HG03460 (cell line): ENCODE results near the gene PDGFD.

Experiments used
- ATAC-seq: cut with Tn5 transposase; IDR thresholded peaks from one replicate; pipeline ENCODE4 v1.9.1; 2021; ENCODE audit not compliant: unreplicated experiment

The PDGFD gene

DNA sequence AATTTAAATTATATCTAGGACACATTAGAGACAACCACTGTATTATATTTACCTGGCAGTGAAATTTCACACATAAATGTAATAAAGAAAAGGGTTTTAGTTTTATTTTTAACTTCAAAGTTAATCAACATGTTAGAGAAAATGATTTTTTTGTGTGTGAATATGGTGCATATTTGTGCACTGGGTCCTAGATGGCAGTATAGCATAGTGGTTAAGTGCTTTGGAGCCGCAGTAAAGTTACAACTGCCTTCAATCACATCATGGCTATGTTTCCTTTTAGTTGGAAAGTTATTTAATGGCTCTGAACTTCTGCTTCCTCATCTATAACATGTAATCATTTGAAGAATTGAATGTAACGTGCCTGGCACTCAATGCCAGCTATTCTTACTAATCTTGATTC lies 236.4 kb downstream of the PDGFD start:
- ATAC-seq = no peak

DNA sequence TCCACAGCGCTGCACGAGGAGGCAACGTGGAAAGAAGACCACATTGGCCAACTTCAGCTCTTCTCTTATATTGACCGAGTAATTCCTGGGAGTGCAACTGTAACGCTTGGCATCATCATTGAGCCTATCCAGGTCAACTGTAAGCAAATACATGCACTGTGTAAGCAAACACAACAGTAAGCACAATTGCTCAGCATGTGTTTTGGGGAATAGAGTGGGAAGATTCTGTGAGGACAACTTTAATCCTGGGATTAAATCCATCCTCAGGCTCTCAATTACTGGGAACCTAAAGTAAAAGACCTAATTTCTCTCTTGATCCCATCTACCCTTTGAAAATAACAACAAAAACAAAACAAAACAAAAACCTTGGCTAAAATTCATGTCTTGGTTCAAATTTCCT lies 237.0 kb downstream of the PDGFD start:
- no peak for ATAC-seq

DNA sequence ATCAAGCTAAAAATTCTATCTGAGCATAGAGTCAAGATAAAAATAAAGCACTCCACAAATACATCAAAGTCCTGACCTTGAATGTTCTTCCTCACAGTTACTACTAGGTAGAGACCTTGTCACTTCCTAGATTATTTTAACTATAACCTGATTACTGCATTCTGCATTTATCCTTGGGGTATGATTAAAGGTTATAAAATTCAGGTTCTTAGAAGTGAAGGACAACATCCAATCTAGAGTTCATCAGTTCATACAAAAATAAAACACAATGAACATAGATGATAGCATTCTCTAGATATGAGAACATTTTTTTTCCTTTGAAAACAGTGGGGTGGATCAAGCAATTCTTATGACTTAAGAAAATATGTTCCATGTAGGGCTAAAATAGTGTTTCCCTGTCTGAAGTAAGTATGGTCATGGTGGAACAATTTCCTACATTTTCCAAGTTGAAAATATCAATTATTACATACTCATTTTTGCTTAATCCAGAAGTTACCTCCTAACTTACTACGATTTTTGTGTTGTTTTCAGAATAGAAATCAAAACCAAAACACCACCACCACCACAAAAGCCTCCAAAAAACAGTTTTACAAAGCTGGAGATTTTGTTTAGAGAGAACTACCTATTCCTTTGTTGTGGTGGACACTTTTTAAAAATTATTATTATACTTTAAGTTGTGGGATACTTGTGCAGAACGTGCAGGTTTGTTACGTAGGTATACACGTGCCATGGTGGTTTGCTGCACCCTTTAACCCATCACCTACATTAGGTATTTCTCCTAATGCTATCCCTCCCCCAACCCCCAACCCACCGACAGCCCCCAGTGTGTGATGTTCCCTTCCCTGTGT lies 239.6 kb downstream of the PDGFD start:
- no peak for ATAC-seq

DNA sequence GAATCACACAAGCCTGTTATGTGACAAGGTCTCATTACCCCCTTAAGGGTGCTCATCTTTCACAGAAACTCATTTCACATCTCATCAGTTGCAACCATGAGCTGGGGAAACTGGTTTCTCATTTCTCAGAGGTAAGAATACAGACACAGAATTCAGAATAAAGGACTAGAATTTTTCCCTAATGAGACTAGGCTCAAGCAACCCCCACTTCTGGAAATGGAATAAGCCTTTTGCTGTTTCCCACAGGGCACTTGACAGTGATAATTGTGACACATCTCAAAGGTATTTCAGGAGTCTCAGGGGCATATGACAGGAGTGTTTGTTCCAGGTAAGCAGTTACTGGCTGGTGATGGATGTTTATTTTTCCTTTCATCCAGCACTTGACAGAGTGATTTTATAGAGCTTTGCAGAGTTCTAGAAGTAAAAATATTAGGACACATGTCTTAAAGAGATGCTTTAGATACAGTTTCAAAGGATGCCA lies 240.5 kb downstream of the PDGFD start:
- ATAC-seq = no peak

DNA sequence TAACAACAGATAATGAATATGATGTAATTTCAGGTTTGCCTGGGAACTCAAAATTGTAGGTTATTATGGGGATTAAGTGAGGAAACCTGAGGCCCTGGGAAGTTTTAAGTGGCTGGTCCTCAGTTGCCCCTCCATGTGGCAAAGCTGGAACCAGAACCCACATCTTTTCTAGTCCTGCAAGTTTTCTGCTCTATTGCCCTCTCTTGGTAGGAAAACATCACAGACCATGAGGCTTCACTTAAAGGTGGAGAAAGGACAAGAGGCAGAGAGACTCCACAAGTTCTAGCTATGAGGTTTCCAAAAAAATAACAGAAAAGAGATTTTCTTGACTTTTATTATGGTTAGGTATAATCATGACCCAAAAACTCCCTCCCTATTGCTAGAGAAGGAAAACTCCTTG lies 243.0 kb downstream of the PDGFD start:
- ATAC-seq = no peak

DNA sequence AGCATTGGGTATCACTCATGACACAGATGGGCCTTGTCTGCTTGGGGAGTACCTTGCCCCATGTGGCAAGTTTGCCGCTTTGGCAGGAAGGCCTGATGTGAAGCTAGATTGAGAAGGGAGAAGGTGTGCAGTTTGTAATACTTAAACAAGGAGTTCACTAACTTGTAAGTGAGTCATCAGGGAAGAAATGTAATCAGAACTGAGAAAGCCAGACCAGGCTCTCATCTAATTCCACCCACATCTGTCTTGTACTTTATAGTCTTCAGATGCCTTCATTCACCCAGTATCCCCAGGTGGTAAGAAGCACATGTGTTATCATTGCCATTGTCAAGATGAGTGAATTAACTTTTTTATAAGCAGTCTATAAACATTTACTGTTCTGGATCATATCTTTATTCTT lies 243.5 kb downstream of the PDGFD start:
- peak; percentile 49 for ATAC-seq

DNA sequence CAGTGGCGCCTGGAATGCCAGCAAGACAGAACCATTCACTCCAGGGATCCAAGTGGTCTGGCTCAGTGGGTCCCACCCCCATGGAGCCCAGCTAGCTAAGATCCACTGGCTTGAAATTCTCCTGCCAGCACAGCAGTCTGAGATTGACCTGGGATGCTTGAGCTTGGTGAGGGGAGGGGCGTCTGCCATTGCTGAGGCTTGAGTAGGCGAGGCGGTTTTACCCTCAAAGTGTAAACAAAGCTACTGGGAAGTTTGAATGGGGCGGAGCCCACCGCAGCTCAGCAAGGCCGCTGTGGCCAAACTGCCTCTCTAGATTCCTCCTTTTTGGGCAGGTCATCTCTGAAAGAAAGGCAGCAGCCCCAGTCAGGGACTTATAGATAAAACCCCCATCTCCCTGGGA lies 253.2 kb downstream of the PDGFD start:
- ATAC-seq = no peak

DNA sequence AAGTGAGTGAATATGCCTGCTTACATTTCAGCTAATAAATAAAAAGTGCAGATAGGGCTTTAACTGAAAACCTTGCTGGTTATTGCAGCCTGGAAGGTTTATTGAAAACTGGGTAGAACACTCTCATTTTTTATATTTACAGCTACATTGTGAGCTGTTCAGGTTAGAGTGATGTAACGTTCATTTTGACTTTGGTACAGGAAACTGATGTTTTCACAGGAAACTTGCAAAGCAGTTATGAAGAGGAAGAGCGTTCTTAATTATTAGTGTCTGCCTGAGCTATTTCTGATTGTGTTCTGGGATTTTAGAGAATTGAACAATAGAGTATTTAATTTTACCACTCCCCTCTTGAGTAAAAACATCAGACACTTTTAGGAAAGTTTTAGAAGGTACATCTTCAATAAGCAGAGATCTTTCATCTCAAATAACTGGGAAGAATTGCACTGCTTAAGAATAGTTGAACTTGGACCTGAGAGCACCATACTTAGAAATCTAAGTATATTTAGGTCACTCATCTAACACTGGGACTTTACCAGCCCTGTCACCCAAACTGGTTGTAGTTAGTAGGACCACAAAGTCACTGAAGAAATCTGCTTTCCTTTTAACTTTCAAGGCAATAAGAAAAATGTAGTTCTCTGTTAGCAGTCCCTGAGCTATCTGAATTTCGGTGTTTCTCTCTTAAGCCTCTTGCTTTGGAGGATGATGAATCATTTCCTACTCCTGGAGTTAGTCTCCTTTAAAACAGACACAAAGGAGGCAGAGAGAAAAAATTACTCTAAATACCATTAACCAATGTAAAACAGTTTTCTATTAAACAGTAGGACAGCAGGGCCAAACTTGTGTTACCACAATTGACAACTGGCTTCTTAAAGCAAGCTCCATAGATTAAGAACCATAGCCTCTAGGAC lies 256.1 kb downstream of the PDGFD start:
- no peak for ATAC-seq

DNA sequence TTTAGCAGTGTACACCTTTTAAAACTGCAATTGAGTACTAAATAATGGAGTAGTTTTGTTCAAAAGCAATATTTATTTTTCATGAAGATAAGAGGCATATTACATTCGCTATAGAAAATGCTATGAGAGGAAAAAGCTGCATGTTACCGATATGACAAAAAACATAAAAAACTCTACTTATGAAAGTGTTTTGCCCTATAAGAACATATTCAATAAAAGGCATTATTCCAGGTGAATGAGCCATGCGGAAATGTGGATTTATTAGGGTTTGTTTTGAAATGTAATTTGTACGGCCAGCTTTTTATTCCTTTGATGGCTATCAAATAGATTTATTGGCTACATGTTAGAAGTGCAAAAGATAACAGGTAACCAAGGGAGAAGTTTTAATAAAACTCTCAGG lies 256.8 kb downstream of the PDGFD start:
- ATAC-seq = no peak

DNA sequence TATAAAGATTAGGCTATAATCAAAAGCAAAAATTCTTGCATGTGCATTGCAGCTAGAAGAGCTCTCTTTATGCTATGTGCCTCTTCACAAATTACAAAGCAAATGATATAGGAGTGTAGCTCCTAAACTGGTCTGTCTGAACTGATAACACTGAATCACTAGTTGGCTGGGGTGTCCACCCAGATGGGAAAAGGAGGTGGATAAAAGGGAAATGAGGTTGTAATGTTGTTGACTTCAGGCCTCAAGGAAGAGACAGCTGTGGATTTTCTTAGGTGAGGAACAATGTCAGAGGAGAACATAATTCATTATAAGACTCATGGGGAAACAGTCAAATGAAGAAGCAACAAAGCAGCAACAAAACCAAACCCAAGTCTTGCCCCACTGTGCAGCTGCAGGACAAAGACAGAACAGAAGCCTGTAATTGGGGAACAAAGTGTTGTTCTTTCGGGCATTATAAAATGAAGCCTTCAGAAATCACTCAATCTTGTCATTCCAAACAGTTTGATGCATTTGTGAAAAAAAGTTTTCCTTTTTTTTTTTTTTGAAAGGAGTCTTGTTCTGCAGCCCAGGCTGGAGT lies 257.6 kb downstream of the PDGFD start:
- no peak for ATAC-seq

DNA sequence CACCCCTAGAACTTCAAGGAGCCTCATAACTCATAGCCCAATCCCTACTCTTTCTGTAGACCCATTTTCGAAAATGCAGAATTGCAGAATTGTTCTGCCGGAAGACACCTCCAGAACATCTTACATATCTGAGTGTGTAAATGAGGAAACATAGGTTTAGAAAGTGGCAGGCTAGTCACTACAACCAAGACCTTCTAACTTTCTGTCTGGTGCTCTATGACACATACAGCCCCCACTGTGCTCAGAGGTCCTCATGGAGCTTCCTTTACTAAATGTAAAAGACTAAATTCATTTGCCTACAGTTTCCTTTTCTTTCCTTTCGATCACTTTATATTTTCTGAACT lies 259.7 kb downstream of the PDGFD start:
- peak; percentile 79 for ATAC-seq

DNA sequence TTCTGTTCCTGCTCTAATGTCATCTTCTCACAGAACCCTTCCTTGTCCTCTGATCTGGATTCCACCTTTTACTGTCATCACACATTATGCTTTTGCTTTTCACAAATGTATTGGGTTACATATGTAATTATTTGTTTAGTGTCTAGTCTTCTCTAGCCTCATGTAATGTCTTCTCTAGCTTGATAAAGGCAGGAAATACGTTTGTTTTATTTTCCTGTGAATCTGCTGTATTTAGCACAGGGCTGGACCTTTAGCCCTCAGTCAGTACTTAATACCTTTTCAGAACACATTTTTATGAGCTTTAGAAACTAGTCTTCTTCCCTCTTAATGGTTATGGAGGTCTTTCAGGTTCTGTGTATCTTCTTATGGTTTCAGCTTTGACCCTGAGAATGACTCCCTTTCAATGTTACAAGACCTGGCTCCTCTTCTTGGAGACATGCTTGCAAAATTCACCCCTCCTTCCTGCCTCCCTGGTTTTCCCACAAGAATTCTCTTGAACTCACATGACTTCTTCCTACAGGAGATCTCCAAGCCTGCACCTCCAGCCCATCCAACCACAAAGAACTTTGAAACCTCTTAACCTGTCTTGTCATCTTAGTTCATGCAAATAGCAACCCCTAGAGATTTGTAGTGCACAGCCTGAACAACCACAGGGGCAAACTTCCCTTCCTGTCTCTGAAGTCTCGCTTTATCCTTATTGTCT lies 260.2 kb downstream of the PDGFD start:
- peak; percentile 85 for ATAC-seq

DNA sequence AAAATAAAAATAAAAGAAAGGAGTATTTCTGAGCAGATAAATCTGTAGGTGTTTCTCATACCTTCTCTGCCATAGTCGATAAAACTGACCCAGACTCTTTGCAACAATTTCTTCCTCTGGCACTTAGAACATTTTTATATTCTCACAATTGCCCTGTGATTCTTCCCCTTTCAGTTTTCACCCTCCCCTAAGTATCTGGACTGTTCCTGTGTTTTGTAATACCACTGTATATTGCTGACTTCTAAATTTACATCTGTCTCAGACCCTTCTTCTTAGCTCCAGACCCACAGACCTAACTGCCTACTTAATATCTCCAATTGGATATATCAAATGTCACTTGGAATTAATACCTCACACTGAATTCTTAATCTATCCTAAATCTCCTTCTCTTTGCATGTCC lies 261.0 kb downstream of the PDGFD start:
- ATAC-seq = no peak

DNA sequence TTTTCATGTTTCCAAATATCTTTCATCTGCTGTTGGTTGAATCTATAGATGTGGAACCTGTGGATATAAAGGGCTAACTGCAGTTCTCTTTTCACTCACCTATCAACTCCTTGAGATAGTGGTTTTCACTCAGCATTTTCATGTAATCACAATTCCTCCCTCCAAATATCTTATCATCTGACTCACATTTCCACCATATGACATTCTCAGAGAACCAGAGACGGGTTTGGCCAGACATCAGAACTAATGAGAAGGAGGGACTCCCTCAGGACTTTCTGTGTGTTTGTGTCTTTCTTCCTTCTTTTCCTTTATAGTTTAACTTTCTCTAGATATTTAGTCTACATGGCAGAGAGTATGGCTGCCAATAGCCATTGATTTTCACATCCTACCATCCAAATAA lies 262.3 kb downstream of the PDGFD start:
- no peak for ATAC-seq

DNA sequence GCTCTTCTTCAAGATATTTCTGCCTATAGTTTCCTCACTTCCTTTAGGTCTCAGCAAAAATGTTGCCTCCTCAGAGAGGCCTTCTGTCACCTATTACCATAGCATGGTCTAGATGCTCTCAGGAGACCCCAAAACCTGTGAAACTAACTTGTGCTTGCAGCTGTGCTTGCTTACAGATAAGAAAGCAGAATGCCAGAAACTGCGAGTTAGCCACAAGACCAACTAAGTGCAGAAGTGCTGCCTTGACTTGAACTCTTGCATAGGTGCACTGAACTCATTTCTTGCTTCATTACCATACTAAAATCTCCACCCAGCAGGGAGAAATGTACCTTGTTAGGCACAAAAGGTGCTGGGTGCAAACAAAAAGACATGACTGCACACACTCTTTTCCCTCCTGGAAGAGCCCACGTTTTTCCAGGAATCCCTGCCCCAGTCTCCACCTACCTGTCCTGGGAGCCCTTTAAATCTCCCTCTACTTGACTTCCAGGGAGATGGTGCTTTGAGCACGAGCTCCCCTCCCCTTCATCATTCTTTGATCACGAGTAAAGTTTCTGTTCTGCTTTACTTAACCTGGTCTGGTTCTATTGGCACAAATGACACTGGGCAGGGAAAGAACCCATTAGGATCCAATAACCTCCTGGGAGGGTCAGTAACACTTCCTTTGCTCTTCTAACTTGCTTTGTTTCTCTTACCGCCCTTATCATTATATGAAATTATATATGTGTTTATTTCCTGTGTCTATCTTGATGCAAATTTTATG lies 265.2 kb downstream of the PDGFD start:
- ATAC-seq = peak; percentile 70

DNA sequence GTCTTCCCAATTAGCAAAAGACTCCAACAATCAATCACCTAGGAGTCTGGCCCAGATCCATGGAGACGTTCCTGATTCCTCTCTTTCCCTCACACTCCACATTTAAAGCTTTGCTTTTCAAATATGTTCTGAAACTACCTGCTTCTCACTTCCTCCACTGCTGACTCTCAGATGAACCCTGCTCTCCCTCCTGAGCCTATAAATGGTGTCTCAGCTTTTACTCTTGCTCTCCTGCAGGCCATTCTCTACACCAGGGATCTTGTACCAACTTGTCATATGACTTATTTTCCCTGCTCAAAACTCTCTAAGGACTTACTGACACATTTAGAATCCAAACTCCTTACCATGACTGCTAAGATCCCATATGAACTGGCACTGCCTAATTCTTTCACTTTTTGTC lies 265.9 kb downstream of the PDGFD start:
- ATAC-seq = peak; percentile 63

DNA sequence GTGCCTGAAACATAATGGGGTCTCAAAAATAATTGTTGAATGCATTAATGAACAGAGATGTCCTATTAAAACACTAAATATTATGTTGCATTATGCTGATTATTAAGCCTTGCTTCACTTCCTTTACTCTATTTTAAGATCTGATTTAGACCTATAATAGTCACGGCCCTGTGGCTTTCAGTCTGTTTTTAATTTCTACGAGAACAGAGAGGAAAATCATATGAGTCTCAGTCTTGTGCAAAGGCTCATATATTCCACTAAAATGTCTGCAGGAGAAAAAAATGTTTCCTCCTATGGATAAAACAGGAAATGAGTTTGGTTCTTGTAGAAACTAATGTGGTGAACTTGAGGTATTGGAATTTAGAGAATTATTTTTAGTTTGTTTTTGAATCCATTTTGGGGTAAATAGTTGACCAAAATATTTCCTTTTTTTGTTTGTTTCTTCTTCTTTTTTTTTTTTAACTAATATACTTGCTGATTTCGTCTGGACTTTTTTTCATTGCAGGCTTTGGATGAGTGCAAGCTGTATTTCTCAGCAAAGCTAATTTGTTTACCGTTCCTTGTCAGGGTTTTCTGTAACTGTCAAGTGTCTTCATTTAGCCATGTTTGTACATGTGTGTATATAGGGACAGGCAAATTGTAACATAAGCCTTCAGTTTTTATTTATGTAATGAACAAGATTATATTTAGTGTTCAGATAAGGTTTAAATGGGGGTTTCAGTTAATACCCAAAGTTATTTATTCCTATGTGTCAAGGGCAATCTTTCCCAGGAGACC lies 266.6 kb downstream of the PDGFD start:
- ATAC-seq = no peak

DNA sequence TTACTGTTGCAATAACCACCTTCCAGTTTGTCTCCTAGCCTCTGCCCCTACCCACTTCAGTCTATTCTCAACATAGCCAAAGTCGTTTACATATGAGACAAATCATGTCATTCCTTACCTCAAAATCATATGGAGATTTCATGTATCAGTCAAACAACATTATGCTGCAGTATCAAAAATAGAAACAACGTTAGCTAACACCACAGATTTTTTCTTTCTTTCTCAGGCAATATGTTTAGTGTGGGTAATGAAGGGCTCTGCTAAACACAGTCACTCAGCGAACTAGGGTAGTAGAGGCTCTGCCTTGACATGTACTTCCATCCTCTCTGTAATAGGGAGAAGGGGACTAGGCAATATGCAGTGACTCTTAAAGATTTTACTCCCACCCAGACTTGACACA lies 268.8 kb downstream of the PDGFD start:
- ATAC-seq = no peak

DNA sequence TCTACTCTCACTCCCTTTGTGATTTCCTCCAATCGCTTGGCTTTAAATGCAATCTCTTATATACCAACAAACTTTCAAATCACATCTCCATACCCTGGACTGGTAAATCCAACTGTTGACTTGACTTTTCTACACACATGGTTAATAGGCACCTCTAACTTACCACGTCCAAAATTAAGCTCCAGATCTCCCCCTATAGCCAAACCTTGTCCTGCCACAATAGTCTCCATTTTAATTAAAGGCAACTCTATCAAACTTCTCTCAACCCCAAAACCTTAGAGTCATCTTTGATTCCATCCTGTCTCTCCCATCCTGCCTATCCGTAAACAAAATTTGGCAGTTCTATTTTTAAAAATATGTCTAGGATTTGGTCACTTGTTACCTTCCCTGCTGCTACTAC lies 269.3 kb downstream of the PDGFD start:
- ATAC-seq = no peak

DNA sequence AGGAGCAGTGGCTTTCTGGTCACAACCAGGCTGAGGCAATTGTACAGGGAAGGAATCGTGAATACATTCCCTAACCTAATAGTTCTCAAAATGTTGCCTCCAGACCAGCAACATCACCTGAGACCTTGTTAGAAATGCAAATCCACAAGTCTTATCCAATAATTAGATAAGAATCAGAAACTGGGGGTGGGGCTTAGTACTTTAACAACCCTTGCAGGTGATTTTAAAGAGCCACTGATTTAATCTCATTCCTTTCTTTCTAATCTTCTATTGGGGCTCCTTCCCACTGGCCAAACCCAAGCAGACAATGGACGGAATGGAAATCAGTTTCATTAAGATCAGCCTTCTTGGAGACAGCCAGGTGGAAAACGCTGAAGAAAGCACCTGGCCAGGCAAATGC lies 269.9 kb downstream of the PDGFD start:
- no peak for ATAC-seq
